OCI-LY1 (cell line): Measurements from ENCODE around the gene TSPY2.
"Not testable (repeated sequence)": the region's sequence is repeated elsewhere in the genome, so short reads cannot be mapped to it uniquely, and the experiment has no call there.

Source experiments
- EZH2 ChIP-seq: fragments of 200-600 bp; sonication (generic), shearing (Covaris generic); IDR thresholded peaks from 2 replicates; pipeline ENCODE4 v1.8.0; 2017; ENCODE audit warnings: borderline replicate concordance, mixed run types, mild to moderate bottlenecking, antibody characterized with exemption, low read length, moderate library complexity, mixed read lengths
- TF ChIP-seq, protein P1 (sequence below): fragments of 200-600 bp; sonication (generic), shearing (Covaris generic); IDR thresholded peaks from 2 replicates; pipeline ENCODE4 v1.5.1; 2017; ENCODE audit warnings: mild to moderate bottlenecking, antibody characterized with exemption, low read length, moderate library complexity, mixed read lengths

DNA sequence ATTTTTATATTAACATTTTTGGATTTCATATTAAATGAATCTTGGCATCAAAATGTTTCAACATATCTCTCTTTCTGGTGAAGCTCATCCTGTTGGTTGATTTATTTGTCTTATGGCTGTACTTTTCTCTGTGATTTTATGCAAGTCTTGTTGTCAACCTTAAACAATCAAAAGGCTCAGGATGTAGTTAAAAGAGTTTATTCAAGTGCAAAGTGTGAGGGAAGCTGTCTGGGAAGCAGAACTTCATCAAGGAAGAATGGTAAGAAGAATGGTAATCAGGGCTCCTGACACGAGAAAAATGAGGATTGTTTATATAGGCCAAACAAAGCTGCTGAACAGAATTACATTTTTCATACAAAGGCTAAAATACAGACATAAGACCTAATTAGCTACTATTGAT is 29.0 kb upstream of the TSPY2 start:
- TF ChIP-seq EZH2 = not testable (repeated sequence)
- TF ChIP-seq, protein P1, sequence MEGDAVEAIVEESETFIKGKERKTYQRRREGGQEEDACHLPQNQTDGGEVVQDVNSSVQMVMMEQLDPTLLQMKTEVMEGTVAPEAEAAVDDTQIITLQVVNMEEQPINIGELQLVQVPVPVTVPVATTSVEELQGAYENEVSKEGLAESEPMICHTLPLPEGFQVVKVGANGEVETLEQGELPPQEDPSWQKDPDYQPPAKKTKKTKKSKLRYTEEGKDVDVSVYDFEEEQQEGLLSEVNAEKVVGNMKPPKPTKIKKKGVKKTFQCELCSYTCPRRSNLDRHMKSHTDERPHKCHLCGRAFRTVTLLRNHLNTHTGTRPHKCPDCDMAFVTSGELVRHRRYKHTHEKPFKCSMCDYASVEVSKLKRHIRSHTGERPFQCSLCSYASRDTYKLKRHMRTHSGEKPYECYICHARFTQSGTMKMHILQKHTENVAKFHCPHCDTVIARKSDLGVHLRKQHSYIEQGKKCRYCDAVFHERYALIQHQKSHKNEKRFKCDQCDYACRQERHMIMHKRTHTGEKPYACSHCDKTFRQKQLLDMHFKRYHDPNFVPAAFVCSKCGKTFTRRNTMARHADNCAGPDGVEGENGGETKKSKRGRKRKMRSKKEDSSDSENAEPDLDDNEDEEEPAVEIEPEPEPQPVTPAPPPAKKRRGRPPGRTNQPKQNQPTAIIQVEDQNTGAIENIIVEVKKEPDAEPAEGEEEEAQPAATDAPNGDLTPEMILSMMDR = not testable (repeated sequence)
